Neural cell (in vitro differentiated cells): Measurements from ENCODE around the gene RASGEF1C. TPM values are rescaled to one million over a fixed set of nuclear protein-coding genes. Genes with fewer than 3 reads are reported as not detected.

Experiments used
- H2AFZ ChIP-seq: fragments of 200-600, 300-800 bp; sonication (generic), shearing (Covaris generic); 2 replicates; pipeline ENCODE4 v1.6.0; 2014; ENCODE audit warnings: low read depth, mild to moderate bottlenecking, antibody characterized with exemption, low read length, moderate library complexity
- H3F3A ChIP-seq: fragments of 200-600 bp; shearing (Covaris generic); 2 replicates; pipeline ENCODE4 v1.6.1; 2016; ENCODE audit warnings: mild to moderate bottlenecking, moderate library complexity, mixed read lengths, antibody characterized with exemption, low read length; ENCODE audit not compliant: insufficient read depth, poor library complexity, severe bottlenecking
- H3K27ac ChIP-seq: fragments of 200-600, 300-800 bp; sonication (generic), shearing (Covaris generic); 2 replicates; pipeline ENCODE4 v1.5.1; 2014; ENCODE audit warnings: mild to moderate bottlenecking, low read length, moderate library complexity
- H3K27me3 ChIP-seq: fragments of 300-800, 200-600 bp; sonication (generic), shearing (Covaris generic); 2 replicates; pipeline ENCODE4 v1.6.0; 2014; ENCODE audit warnings: mild to moderate bottlenecking, low read depth, low read length, moderate library complexity; ENCODE audit not compliant: insufficient read depth
- H3K36me3 ChIP-seq: fragments of 300-800, 200-600 bp; sonication (generic), shearing (Covaris generic); 2 replicates; pipeline ENCODE4 v1.5.1; 2014; ENCODE audit warnings: mild to moderate bottlenecking, antibody characterized with exemption, low read length, moderate library complexity; ENCODE audit not compliant: insufficient read depth
- H3K4me2 ChIP-seq: fragments of 300-800, 200-600 bp; sonication (generic), shearing (Covaris generic); 2 replicates; pipeline ENCODE4 v1.6.0; 2014; ENCODE audit warnings: mild to moderate bottlenecking, low read length
- H3K4me3 ChIP-seq: fragments of 300-800, 200-600 bp; sonication (generic), shearing (Covaris generic); 2 replicates; pipeline ENCODE4 v1.5.1; 2014; ENCODE audit warnings: mild to moderate bottlenecking, low read length, moderate library complexity
- H3K79me2 ChIP-seq: fragments of 200-600 bp; shearing (Covaris generic); replicated peaks from 2 replicates; pipeline ENCODE4 v1.6.0; 2014; ENCODE audit warnings: mild to moderate bottlenecking, low read length, moderate library complexity; ENCODE audit not compliant: insufficient read depth
- H3K9ac ChIP-seq: fragments of 300-800, 200-600 bp; sonication (generic), shearing (Covaris generic); 2 replicates; pipeline ENCODE4 v1.6.1; 2016; ENCODE audit warnings: mild to moderate bottlenecking, low read length, mixed read lengths
- H3K9me2 ChIP-seq: fragments of 200-600 bp; shearing (Covaris generic); 2 replicates; pipeline ENCODE4 v1.6.1; 2016; ENCODE audit warnings: mild to moderate bottlenecking, low read length, mixed read lengths; ENCODE audit not compliant: insufficient read depth
- H3K9me3 ChIP-seq: fragments of 200-600, 300-800 bp; sonication (generic), shearing (Covaris generic); 2 replicates; pipeline ENCODE4 v1.6.1; 2016; ENCODE audit warnings: mild to moderate bottlenecking, mixed run types, low read length, moderate library complexity, mixed read lengths
- H4K20me1 ChIP-seq: fragments of 200-600 bp; shearing (Covaris generic); 2 replicates; pipeline ENCODE4 v1.6.1; 2016; ENCODE audit warnings: mild to moderate bottlenecking, mixed run types; ENCODE audit not compliant: insufficient read depth
- CTCF ChIP-seq: fragments of 450-650 bp; IDR thresholded peaks from 2 replicates; pipeline ENCODE4 v1.5.1; 2014; ENCODE audit warnings: antibody characterized with exemption, mild to moderate bottlenecking, moderate library complexity; ENCODE audit not compliant: poor library complexity, severe bottlenecking
- EP300 ChIP-seq: fragments of 450-650 bp; conservative IDR thresholded peaks from 2 replicates; pipeline ENCODE4 v1.6.1; 2014; ENCODE audit warnings: antibody characterized with exemption, mild to moderate bottlenecking, moderate library complexity; ENCODE audit not compliant: poor library complexity, severe bottlenecking
- EZH2 ChIP-seq: fragments of 200-600, 300-800 bp; shearing (Covaris generic), sonication (generic); IDR thresholded peaks from 2 replicates; pipeline ENCODE4 v1.6.1; 2014; ENCODE audit warnings: antibody characterized with exemption, low read length, borderline replicate concordance, mild to moderate bottlenecking; ENCODE audit not compliant: insufficient read depth, poor library complexity, severe bottlenecking
- MXI1 ChIP-seq: fragments of 450-650 bp; conservative IDR thresholded peaks from 2 replicates; pipeline ENCODE4 v1.6.1; 2014; ENCODE audit warnings: antibody characterized with exemption, mild to moderate bottlenecking; ENCODE audit not compliant: poor library complexity, severe bottlenecking
- POLR2AphosphoS5 ChIP-seq: IDR thresholded peaks from 2 replicates; pipeline ENCODE4 v1.6.1; 2012
- RAD21 ChIP-seq: fragments of 450-650 bp; conservative IDR thresholded peaks from 2 replicates; pipeline ENCODE4 v1.6.1; 2014; ENCODE audit warnings: antibody characterized with exemption, mild to moderate bottlenecking, moderate library complexity
- REST ChIP-seq: IDR thresholded peaks from 2 replicates; pipeline ENCODE4 v1.6.1; 2012; ENCODE audit warnings: borderline replicate concordance
- SMC3 ChIP-seq: fragments of 450-650 bp; conservative IDR thresholded peaks from 2 replicates; pipeline ENCODE4 v1.6.1; 2014; ENCODE audit warnings: antibody characterized with exemption, mild to moderate bottlenecking, moderate library complexity; ENCODE audit not compliant: poor library complexity
- TAF1 ChIP-seq: IDR thresholded peaks from 2 replicates; pipeline ENCODE4 v1.6.1; 2012; ENCODE audit warnings: low read depth
- polyA plus RNA-seq: library from polyadenylated mRNA; depleted of rRNA; stranded (reverse); fragments of >200 nt; gene quantifications from 2 replicates; pipeline ENCODE4 v1.2.3, GENCODE V29; 2014

Gene RASGEF1C
- polyA plus RNA-seq, 1 donor from 2014 or later, result 5.3 TPM

GRCh38 chr5:180120237-180121101, 88.5 kb downstream of the RASGEF1C start:
- H3F3A ChIP-seq, result no peaks in the 10 kb centered on the region
- TF ChIP-seq TAF1, result no peak
- no peak for TF ChIP-seq REST
- TF ChIP-seq EP300, result no peak
- TF ChIP-seq POLR2AphosphoS5, result no peak
- no peak for TF ChIP-seq CTCF
- TF ChIP-seq MXI1, result no peak
- no peak for TF ChIP-seq RAD21
- no peak for TF ChIP-seq SMC3
- no peak for TF ChIP-seq EZH2
- H2AFZ ChIP-seq, result no peak overlapping the region
- H3K4me3 ChIP-seq, result no peak overlapping the region
- no peaks in the 10 kb centered on the region for H4K20me1 ChIP-seq
- no peak overlapping the region for H3K4me2 ChIP-seq
- no peaks in the 10 kb centered on the region for H3K79me2 ChIP-seq
- no peaks in the 10 kb centered on the region for H3K36me3 ChIP-seq
- H3K27me3 ChIP-seq, result no peaks in the 10 kb centered on the region
- no peaks in the 10 kb centered on the region for H3K9me2 ChIP-seq
- H3K27ac ChIP-seq, result no peak overlapping the region
- H3K9me3 ChIP-seq, result no peaks in the 10 kb centered on the region
- H3K9ac ChIP-seq, result no peak overlapping the region

- Histone ChIP-seq H3F3A (no peaks in the 10 kb centered on the region), H3K4me2 (no peak overlapping the region)
- TF ChIP-seq POLR2AphosphoS5 (no peak), SMC3 (no peak), REST (no peak), MXI1 (no peak), CTCF (no peak), TAF1 (no peak), EZH2 (no peak), EP300 (no peak), RAD21 (no peak)
These were observed 89.1 kb downstream of the RASGEF1C start for GRCh38 chr5:180119903-180120236.

More at GRCh38 chr5:180119903-180120236, 89.1 kb downstream of the RASGEF1C start:
- Histone ChIP-seq H3K4me3 (no peak overlapping the region), H3K9me2 (no peaks in the 10 kb centered on the region), H3K9ac (no peak overlapping the region), H3K27me3 (no peaks in the 10 kb centered on the region), H3K27ac (no peak overlapping the region), H3K79me2 (no peaks in the 10 kb centered on the region), H3K36me3 (no peaks in the 10 kb centered on the region), H3K9me3 (no peaks in the 10 kb centered on the region), H4K20me1 (no peaks in the 10 kb centered on the region), H2AFZ (no peak overlapping the region)
